Right cardiac atrium (tissue), 5 donors: ENCODE data around the gene POP7. TPM values are rescaled to one million over a fixed set of nuclear protein-coding genes. Genes with fewer than 3 reads are reported as not detected.
"Not testable (repeated sequence)": the region's sequence is repeated elsewhere in the genome, so short reads cannot be mapped to it uniquely, and the experiment has no call there.

Experiments
- ATAC-seq, 2 donors: fragments of 200-7000 bp; cut with Tn5 transposase; one replicate each; pipeline versions ENCODE4 v1.8.0 to v1.9.1; 2020; ENCODE audit warnings: moderate library complexity in 2 of 2, mild to moderate bottlenecking in 1 of 2
- DNase-seq, 3 donors: peaks; one replicate each; pipeline ENCODE4 v3.0.0-alpha.2; 2020
- H3K27ac ChIP-seq: one replicate; pipeline ENCODE4 v1.5.1; 2013; ENCODE audit warnings: mild to moderate bottlenecking, low read length, control low read depth, moderate library complexity
- H3K27me3 ChIP-seq: one replicate; pipeline ENCODE4 v1.6.1; 2013; ENCODE audit not compliant: control insufficient read depth, insufficient read depth
- H3K4me1 ChIP-seq: one replicate; pipeline ENCODE4 v1.6.1; 2013; ENCODE audit warnings: low read length; ENCODE audit not compliant: control insufficient read depth, insufficient read depth
- H3K4me3 ChIP-seq: one replicate; pipeline ENCODE4 v1.5.1; 2013; ENCODE audit warnings: low read length, control low read depth
- H3K9me3 ChIP-seq: one replicate; pipeline ENCODE4 v1.6.1; 2013; ENCODE audit warnings: low read length; ENCODE audit not compliant: control insufficient read depth
- WGBS: extraction: QIAGEN DNeasy Blood & Tissue Kit; methylation state at CpG from one replicate; pipeline ENCODE4 v1.1.7; 2013; 5-methylcytosine and 5-hydroxymethylcytosine counted together
- intact Hi-C, 4 donors: fragments of 100-400 bp; cut with DNase I; formaldehyde crosslinking; loops; one replicate each; pipeline versions ENCODE4 v1.11.0 to v1.14.0; 2022 to 2023
- long read RNA-seq, 4 donors: library from polyadenylated mRNA; unstranded; transcript quantifications; one replicate each; pipeline ENCODE4 v2.0.0, GENCODE V29; 2020 to 2021
- polyA plus RNA-seq: library from polyadenylated mRNA; stranded (reverse); fragments of 200-250 nt; gene quantifications from one replicate; pipeline ENCODE4 v1.2.3, GENCODE V29; 2013
- total RNA-seq, 4 donors: library from RNA; stranded (reverse); fragmentation: NEBNext Ultra II Directional; extraction: Animal tissue kit (Norgen Biotek cat#: 25700); gene quantifications; one replicate each; pipeline ENCODE4 v1.2.1, GENCODE V29; 2021
- donor health status: healthy with polysubstance abuse.
- donor health status: DM: no; HTN: yes; CAD: no.
- donor health status: DM: no; HTN: no; CAD: no.
- donor health status: DM: no; HTN: yes; CAD: no; lungs with severe emphysema.
- donor health status: DM: yes; HTN: yes; CAD: no.

Gene POP7
- 10 to 100 TPM; 21.4 to 26.4 (median 24.2) TPM for total RNA-seq
- polyA plus RNA-seq: 37.2 TPM
- long read RNA-seq, donor 1, transcript POP7-201 (2 exons, 927 nt): major isoform, 15 of 17 reads
- long read RNA-seq, donor 1, partial matches to known transcripts: 2 of 17 reads
- long read RNA-seq, donor 1, other reads (novel, unspliced or antisense): 0 of 17 reads
- long read RNA-seq, donor 2, transcript POP7-201 (2 exons, 927 nt): major isoform, 22 of 23 reads
- long read RNA-seq, donor 2, partial matches to known transcripts: 0 of 23 reads
- long read RNA-seq, donor 2, other reads (novel, unspliced or antisense): 1 of 23 reads
- long read RNA-seq, donor 3, transcript POP7-201 (2 exons, 927 nt): major isoform, 15 of 15 reads
- long read RNA-seq, donor 3, partial matches to known transcripts: 0 of 15 reads
- long read RNA-seq, donor 3, other reads (novel, unspliced or antisense): 0 of 15 reads
- long read RNA-seq, donor 4, transcript POP7-201 (2 exons, 927 nt): major isoform, 13 of 13 reads
- long read RNA-seq, donor 4, partial matches to known transcripts: 0 of 13 reads
- long read RNA-seq, donor 4, other reads (novel, unspliced or antisense): 0 of 13 reads

DNA sequence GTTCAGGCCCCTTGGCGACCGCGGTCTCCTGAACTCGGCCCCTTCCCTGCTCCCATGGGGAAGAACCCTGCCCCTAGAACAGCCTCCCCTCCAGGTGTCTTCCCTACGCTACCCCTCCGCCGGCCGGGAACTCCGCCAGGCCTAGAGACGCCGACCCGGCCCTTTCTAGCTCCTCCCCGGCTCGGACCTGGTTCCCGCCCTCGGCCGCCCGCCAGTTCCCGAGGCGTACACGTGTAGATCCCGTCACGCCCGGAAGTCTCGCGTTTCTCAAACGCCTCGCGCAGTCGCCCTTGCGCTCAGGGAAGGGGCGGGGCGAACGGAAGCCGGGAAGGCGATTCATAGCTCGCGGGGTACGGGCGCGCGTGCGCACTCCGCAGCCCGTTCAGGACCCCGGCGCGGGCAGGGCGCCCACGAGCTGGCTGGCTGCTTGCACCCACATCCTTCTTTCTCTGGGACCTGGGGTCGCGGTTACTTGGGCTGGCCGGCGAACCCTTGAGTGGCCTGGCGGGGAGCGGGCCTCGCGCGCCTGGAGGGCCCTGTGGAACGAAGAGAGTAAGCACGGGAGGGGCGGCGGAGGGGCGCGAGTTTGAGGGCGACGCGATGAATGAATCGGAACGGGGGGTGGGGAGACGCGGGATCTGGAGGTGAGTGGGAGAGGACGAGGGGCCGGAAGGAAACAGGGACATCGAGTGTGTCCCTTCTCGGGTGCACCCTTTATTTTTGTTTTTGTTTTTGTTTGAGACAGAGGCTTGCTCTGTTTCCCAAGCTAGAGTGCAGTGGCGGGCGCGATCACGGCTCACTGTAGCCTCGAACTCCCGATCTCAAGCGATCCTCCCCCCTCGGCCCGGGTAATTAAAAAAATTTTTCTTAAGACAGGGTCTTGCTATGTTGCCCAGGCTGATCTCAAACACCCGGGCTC lies at the start of gene POP7:
POP7 (plus strand) TSS at position 369 of the 919 bp plus-strand sequence. CDS start 710 bp downstream, outside the sequence.
- intact Hi-C loops: loop anchor here in 1 of 4 donors (5.0 kb wide), 1 partner anchor 146 kb away; the partner anchor contains the start of gene SLC12A9
- Histone ChIP-seq H3K4me3 (peak within 1 kb of the TSS; percentile 69), H3K4me1 (no peaks in the 10 kb centered on the region), H3K27me3 (no peaks in the 10 kb centered on the region), H3K27ac (peak within 1 kb of the TSS; percentile 71), H3K9me3 (no peaks in the 10 kb centered on the region)
- WGBS: under 1% methylated on average over 86 of the region's 86 CpGs
- peak; percentile 97 to 98 for ATAC-seq
- peak; percentile 99 to 100 (median 100) for DNase-seq

DNA sequence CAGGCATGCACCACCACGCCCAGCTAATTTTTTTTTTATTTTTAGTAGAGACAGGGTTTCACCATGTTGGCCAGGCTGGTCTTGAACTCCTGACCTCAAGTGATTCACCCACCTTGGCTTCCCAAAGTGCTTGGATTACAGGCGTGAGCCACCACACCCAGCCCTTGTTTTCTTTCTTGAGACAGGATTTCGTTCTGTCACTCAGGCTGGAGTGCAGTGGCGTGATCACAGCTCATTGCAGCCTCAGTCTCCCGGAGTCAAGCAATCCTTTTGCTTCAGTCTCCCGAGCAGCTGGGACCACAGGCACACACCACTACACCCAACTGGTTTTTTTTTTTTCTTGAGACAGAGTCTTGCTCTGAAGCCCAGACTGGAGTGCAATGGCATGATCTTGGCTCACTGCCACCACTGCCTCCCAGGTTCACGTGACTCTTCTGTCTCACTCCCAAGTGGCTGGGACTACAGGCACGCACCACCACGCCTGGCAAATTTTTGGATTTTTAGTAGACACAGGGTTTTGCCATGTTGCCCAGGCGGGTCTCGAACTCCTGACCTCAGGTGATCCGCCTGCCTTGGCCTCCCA lies 43.6 kb upstream of the POP7 start:
- DNase-seq, ATAC-seq, H3K27me3 ChIP-seq, intact Hi-C loops, H3K4me3 ChIP-seq, H3K27ac ChIP-seq, H3K4me1 ChIP-seq, H3K9me3 ChIP-seq: not testable (repeated sequence)
- 75% methylated on average over 12 of the region's 12 CpGs for WGBS

DNA sequence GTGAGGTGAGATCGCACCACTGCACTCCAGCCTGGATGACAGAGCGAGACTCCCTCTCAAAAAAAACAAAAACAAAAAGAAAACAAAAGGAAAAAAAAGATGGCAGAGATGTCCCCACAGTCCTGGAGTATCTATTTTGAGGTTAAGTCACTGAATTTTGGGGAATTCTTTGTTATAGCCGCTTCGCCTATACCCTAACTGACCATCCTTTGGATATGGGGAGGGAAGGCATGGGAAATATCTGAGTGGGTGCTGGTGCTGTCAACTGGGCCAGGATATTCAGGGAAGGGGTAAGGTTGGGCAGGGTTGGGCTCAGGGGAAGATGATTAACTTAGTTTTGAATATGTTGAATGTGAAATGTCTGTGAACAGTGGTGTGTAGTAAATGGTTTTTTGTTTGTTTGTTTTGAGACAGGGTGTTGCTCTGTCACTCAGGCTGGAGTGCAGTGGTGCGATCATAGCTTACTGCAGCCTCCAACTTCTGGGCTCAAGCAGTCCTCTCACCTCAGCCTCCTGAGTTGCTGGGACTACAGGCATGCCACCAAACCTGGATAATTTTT lies 40.7 kb upstream of the POP7 start:
- DNase-seq (no peak), ATAC-seq (no peak)
- no peak overlapping the region for H3K27ac ChIP-seq
- H3K4me3 ChIP-seq: no peak overlapping the region
- no peaks in the 10 kb centered on the region for H3K27me3 ChIP-seq
- WGBS: 97% methylated on average over 5 of the region's 5 CpGs
- intact Hi-C loops: no loop called here
- H3K9me3 ChIP-seq: no peaks in the 10 kb centered on the region
- H3K4me1 ChIP-seq: no peaks in the 10 kb centered on the region

DNA sequence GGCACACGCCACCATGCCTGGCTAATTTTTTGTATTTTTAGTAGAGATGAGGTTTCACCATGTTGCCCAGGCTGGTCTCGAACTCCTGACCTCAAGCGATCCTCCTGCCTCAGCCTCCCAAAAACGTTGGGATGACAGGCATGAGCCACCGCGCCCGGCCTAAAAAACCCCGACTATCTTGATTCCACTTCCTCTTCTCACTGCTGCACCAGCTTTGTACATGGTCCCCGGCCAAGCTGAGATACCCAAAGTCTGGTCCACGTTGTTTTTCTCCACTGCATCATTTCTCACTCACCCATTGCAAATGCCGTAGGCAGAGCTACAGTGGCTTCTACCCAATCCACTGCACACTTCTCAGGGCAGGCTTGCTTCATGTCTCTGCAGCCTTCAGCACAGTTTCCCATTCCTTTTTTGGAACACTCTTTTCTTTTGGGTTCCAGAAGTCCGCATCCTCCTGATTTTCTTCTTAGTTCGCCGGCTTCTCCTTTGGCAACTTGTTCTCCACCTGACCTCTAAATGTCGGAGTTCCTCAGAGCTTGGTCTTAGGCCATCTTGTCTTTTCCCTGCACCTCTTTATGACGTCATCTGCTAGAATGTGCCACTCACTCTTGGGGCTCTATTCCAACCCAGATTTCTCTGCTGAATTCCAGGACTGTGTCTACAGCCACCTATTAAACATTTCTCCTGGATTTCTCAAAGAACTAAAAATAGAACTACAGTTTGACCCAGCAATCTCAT lies 38.4 kb upstream of the POP7 start:
- H3K4me3 ChIP-seq: no peak overlapping the region
- intact Hi-C loops: no loop called here
- H3K27ac ChIP-seq: no peak overlapping the region
- no peaks in the 10 kb centered on the region for H3K27me3 ChIP-seq
- H3K4me1 ChIP-seq: no peaks in the 10 kb centered on the region
- ATAC-seq (no peak), DNase-seq (peak in 1 of 3 donors; percentile 3)
- no peaks in the 10 kb centered on the region for H3K9me3 ChIP-seq
- 75% methylated on average over 16 of the region's 16 CpGs for WGBS

DNA sequence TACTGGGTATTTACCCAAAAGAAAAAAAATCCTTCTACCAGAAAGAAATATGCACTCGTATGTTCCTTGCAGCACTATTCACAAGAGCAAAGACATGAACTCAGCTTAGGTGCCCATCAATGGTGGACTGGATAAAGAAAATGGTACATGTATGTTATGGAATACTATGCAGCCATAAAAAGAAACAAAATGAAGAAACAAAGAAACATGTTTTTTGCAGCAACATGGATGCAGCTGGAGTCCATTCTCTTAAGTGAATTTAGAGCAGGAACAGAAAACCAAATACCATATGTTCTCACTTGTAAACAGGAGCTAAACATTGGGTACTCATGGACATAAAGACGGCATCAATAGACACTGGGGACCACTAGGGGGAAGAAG lies 37.9 kb upstream of the POP7 start:
- DNase-seq: no peak
- ATAC-seq: no peak
- Histone ChIP-seq H3K4me3 (no peak overlapping the region), H3K27ac (no peak overlapping the region), H3K4me1 (no peaks in the 10 kb centered on the region), H3K27me3 (no peaks in the 10 kb centered on the region), H3K9me3 (no peaks in the 10 kb centered on the region)
- intact Hi-C loops: no loop called here
- 86% methylated on average over 2 of the region's 2 CpGs for WGBS

DNA sequence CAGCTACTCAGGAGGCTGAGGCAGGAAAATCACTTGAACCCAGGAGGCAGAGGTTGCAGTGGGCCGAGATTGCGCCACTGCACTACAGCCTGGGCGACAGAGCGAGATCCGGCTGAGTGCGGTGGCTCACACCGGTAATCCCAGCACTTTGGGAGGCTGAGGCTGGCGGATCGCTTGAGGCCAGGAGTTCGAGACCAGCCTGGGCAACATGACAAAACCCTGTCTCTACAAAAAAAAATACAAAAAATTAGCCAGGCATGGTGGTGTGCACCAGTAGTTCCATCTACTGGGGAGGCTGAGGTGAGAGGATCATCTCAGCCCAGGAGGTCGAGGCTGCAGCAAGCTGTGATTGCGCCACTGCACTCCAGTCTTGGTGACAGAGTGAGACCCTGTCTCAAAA lies 36.8 kb upstream of the POP7 start:
- H3K4me3 ChIP-seq, ATAC-seq, H3K9me3 ChIP-seq, H3K4me1 ChIP-seq, intact Hi-C loops, H3K27me3 ChIP-seq, H3K27ac ChIP-seq: not testable (repeated sequence)
- WGBS: 94% methylated on average over 12 of the region's 12 CpGs
- DNase-seq: peak in 1 of 3 donors; percentile 23

DNA sequence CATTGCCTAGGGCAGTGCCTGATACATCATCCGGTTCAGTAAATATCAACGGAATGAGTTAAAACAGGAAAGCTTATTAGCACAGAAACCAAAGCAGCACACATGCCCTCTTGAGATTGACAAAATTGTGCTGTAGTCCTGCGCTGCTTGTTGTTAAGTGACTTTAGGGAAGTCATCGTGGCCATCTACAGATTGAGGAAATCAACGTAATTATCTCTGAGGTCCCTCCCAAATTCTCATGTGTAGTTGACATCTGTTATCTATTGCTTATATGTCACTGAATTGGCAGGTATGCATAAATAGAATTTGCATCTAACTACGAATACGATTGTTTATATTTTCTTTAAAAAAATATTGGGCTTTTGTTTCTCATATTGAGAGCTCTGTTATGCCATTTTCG lies 35.8 kb upstream of the POP7 start:
- Histone ChIP-seq H3K9me3 (no peaks in the 10 kb centered on the region), H3K4me3 (no peak overlapping the region), H3K27ac (no peak overlapping the region), H3K27me3 (no peaks in the 10 kb centered on the region), H3K4me1 (no peaks in the 10 kb centered on the region)
- ATAC-seq (no peak), DNase-seq (no peak)
- intact Hi-C loops: loop anchor here in 2 of 4 donors (5.0 to 10.0 kb wide), 3 partner anchors 55 to 85 kb away; partner anchors contain the start of genes MOSPD3 (in 2 of the 2), FBXO24 (in 1 of the 2) and LRCH4 (in 1 of the 2)
- 68% methylated on average over 8 of the region's 8 CpGs for WGBS

DNA sequence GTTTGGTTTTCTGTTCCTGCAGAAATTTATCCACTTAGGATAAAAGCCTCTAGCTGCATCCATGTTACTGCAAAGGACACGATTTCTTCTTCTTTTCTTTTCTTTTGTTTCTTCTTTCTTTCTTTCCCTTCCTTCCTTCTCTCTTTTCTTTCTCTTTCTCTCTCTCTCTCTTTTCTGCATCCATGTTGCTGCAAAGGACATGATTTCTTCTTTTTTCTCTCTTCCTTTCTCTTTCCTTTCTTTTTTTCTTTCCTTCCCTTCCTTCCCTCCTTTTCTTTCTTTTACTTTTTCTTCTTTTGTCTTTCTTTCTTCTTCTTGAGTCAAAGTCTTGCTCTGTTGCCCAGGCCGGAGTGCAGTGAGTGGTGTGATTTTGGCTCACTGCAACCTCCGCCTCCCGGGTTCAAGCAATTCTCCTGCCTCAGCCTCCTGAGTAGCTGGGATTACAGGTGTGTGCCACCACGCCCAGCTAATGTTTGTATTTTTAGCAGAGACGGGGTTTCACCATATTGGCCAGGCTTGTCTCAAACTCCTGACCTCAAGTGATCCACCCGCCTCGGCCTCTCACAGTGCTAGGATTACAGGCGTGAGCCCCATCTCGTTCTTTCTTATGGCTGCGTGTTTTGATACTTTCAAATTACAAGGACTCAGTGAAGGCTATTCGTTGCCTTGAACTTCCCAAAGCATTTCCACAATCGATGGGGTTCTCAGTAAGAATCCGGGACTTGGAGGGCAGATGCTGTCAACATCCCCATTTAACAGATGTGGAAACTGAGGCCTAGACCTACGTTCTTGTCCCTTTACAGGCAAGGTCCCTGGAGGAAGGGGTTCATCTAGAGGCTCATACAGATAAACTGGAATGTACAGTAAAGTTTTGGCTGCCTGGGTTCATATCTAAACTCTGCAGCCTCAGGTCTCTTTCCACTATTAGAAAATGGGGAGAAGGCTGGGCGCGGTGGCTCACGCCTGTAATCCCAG lies 34.3 kb upstream of the POP7 start:
- DNase-seq: no peak
- no peak overlapping the region for H3K4me3 ChIP-seq
- 91% methylated on average over 18 of the region's 18 CpGs for WGBS
- no peaks in the 10 kb centered on the region for H3K27me3 ChIP-seq
- intact Hi-C loops: loop anchor here in 2 of 4 donors (5.0 to 10.0 kb wide), 3 partner anchors 57 to 87 kb away; partner anchors contain the start of genes MOSPD3 (in 2 of the 2), FBXO24 (in 1 of the 2) and LRCH4 (in 1 of the 2)
- H3K27ac ChIP-seq: no peak overlapping the region
- no peaks in the 10 kb centered on the region for H3K9me3 ChIP-seq
- ATAC-seq: no peak
- H3K4me1 ChIP-seq: no peaks in the 10 kb centered on the region
